ENCODE results near the gene NMNAT2. TPM values are rescaled to one million over a fixed set of nuclear protein-coding genes. Genes with fewer than 3 reads are reported as not detected.
A peak's percentile ranks its signal among the peaks of the same experiment; 100 is the strongest.

NMNAT2 gene
- total RNA-seq, 2 donors from 2014 or later: 1.0 to 1.3 TPM

GRCh38 chr1:183310753-183311479 is 107.3 kb downstream of the NMNAT2 start:
- Histone ChIP-seq H3K27me3 (no peaks in the 10 kb centered on the region), H3K27ac (peak overlapping the region; percentile 64 to 77 (median 68)), H3K36me3 (replicated peaks in 1 of 2; ENCODE audit: insufficient read depth in 1 of 2, low read depth in 2 of 2) (no peaks in the 10 kb centered on the region), H3K4me3 (no peak overlapping the region), H3K9me3 (no peaks in the 10 kb centered on the region), H3K4me1 (peaks cover 38% of the 10 kb centered on the region)
- WGBS, 2 donors: 18 to 21% methylated on average over 5 of the region's 5 CpGs
- ATAC-seq (peak; percentile 87), DNase-seq (peak; percentile 49 to 75 (median 70))
- peak in 2 of 3 donors; percentile 59 to 60 for TF ChIP-seq POLR2A (IDR thresholded peaks at IDR 0.05)
- TF ChIP-seq, protein P1, sequence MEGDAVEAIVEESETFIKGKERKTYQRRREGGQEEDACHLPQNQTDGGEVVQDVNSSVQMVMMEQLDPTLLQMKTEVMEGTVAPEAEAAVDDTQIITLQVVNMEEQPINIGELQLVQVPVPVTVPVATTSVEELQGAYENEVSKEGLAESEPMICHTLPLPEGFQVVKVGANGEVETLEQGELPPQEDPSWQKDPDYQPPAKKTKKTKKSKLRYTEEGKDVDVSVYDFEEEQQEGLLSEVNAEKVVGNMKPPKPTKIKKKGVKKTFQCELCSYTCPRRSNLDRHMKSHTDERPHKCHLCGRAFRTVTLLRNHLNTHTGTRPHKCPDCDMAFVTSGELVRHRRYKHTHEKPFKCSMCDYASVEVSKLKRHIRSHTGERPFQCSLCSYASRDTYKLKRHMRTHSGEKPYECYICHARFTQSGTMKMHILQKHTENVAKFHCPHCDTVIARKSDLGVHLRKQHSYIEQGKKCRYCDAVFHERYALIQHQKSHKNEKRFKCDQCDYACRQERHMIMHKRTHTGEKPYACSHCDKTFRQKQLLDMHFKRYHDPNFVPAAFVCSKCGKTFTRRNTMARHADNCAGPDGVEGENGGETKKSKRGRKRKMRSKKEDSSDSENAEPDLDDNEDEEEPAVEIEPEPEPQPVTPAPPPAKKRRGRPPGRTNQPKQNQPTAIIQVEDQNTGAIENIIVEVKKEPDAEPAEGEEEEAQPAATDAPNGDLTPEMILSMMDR (IDR thresholded peaks at IDR 0.05): no peak
- intact Hi-C loops (cut with DNase I): no loop called here

GRCh38 chr1:183308719-183309118 is 109.5 kb downstream of the NMNAT2 start:
- Histone ChIP-seq H3K27me3 (no peaks in the 10 kb centered on the region), H3K36me3 (replicated peaks in 1 of 2; ENCODE audit: insufficient read depth in 1 of 2, low read depth in 2 of 2) (no peaks in the 10 kb centered on the region), H3K4me3 (no peak overlapping the region), H3K9me3 (no peaks in the 10 kb centered on the region), H3K4me1 (peaks cover 38% of the 10 kb centered on the region), H3K27ac (no peak overlapping the region)
- 90 to 91% methylated on average over 4 of the region's 4 CpGs for WGBS, 2 donors
- no peak for ATAC-seq
- intact Hi-C loops (cut with DNase I): no loop called here
- TF ChIP-seq, protein P1 (IDR thresholded peaks at IDR 0.05): no peak
- TF ChIP-seq POLR2A (IDR thresholded peaks at IDR 0.05): no peak
- no peak for DNase-seq

DNA sequence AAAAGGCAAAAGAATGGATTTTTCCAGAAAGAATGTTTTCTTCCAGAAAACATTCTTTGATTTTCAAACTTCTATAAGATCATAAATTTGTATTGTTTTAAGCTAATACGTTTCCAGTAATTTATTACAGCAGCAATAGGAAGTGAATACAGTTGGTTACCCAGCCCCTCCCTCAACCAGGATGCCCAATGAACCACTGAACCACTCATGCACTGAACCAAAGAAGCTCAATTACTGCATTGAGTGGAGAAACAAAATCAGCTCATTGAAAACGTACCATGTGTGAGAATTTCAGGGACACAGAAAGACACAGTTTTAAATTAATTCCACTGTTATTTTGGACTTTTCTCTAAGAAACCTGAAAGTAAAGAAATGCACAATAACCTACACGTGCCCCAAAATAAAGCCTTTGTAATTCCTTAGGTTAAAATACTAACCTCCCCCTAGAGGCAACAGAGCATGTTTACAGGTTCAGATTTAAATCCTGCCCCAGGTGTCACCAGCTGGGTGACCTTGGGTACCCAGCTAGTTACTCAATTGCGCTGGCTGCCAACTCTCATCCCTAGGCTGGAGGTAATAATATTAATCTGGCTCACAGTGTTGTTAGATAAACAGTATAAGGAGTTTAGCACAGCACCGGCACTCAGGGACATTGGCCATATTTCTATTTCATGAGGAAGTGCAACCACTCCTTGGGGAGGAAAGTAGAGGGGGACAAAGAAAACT is 111.7 kb downstream of the NMNAT2 start:
- no peak overlapping the region for H3K4me3 ChIP-seq
- peak; percentile 74 to 86 (median 85) for DNase-seq
- peak overlapping the region; percentile 8 to 53 (median 24) for H3K27ac ChIP-seq
- no peak for TF ChIP-seq POLR2A (IDR thresholded peaks at IDR 0.05)
- TF ChIP-seq, protein P1 (IDR thresholded peaks at IDR 0.05): peak; percentile 15 to 69 (median 59)
- no peaks in the 10 kb centered on the region for H3K9me3 ChIP-seq
- H3K27me3 ChIP-seq: no peaks in the 10 kb centered on the region
- H3K4me1 ChIP-seq: peaks cover 33% of the 10 kb centered on the region
- H3K36me3 ChIP-seq (replicated peaks in 1 of 2; ENCODE audit: insufficient read depth in 1 of 2, low read depth in 2 of 2): no peaks in the 10 kb centered on the region
- peak; percentile 85 for ATAC-seq
- intact Hi-C loops (cut with DNase I): no loop called here
- 27 to 30% methylated on average over 5 of the region's 5 CpGs for WGBS, 2 donors

DNA sequence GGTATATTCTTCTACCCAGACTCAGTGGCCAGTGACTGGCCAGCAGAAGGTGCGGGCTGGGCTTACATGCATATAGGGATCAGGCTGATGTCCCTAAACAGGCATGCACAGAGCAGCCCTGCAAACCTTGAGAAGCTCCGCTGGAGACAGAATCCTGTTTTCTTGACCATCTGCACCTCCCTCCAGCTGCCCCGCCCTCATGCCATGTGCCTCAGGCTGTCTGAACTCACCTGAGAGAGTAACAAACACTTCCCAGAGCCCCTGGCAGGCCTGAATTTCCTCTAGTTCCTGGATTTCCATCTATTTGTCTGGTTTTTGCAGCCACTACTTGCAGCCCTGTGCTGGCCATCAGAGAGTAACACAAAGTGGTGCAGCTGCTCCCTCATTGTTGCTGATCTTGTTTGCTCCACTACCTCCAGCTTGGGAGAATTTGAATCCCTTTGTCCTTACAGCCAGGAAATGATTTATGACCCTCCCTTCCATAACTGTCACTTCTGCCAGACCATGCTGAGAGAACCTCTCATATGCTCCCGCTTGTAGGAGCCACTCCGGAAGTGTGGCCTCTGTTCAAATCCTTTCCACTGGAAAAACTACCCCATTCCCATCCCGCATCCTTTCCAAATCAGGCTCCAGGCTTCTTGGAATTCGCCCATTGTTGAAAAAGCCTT is 113.6 kb downstream of the NMNAT2 start:
- intact Hi-C loops (cut with DNase I): no loop called here
- no peak for TF ChIP-seq POLR2A (IDR thresholded peaks at IDR 0.05)
- TF ChIP-seq, protein P1 (IDR thresholded peaks at IDR 0.05): no peak
- H3K9me3 ChIP-seq: no peaks in the 10 kb centered on the region
- no peak overlapping the region for H3K4me3 ChIP-seq
- no peak overlapping the region for H3K27ac ChIP-seq
- ATAC-seq: no peak
- 84 to 87% methylated on average over 7 of the region's 7 CpGs for WGBS, 2 donors
- H3K4me1 ChIP-seq: peaks cover 19% of the 10 kb centered on the region
- H3K27me3 ChIP-seq: no peaks in the 10 kb centered on the region
- no peaks in the 10 kb centered on the region for H3K36me3 ChIP-seq (replicated peaks in 1 of 2; ENCODE audit: insufficient read depth in 1 of 2, low read depth in 2 of 2)
- no peak for DNase-seq

Data from body of pancreas (tissue), 4 donors.